Vagina (tissue), 2 donors: ENCODE results near the gene MRPL47. TPM values are rescaled to one million over a fixed set of nuclear protein-coding genes. Genes with fewer than 3 reads are reported as not detected.
A peak's percentile ranks its signal among the peaks of the same experiment; 100 is the strongest.

Experiments
- DNase-seq, 2 donors: peaks; one replicate each; pipeline ENCODE4 v3.0.0-alpha.2; 2017; ENCODE audit errors: extremely low spot score in 2 of 2
- H3K27ac ChIP-seq: fragments of 200-600 bp; sonication (generic); one replicate; pipeline ENCODE4 v1.5.1; 2019
- H3K27me3 ChIP-seq: fragments of 200-600 bp; sonication (generic); one replicate; pipeline ENCODE4 v1.5.1; 2019
- H3K36me3 ChIP-seq, 2 donors: fragments of 200-600 bp; sonication (generic); one replicate each; pipeline ENCODE4 v1.5.1; 2017 to 2019
- H3K4me1 ChIP-seq: fragments of 200-600 bp; sonication (generic); one replicate; pipeline ENCODE4 v1.5.1; 2019
- H3K4me3 ChIP-seq, 2 donors: fragments of 200-600 bp; sonication (generic); 1 replicate in 1 of 2; 2 replicates in 1 of 2; pipeline ENCODE4 v1.5.1; 2016 to 2019
- H3K9me3 ChIP-seq: fragments of 200-600 bp; sonication (generic); one replicate; pipeline ENCODE4 v1.5.1; 2019
- CTCF ChIP-seq, 3 experiments: fragments of 450-650 bp in 2 of 3; fragments of 200-600 bp in 1 of 3; sonication (generic) in 1 of 3; IDR thresholded peaks; one replicate each; pipeline ENCODE4 v1.5.1; 2017 to 2019; ENCODE audit warnings: antibody characterized with exemption in 3 of 3, mild to moderate bottlenecking in 2 of 3, moderate library complexity in 2 of 3
- POLR2A ChIP-seq, 2 donors: fragments of 450-650 bp; IDR thresholded peaks; one replicate each; pipeline ENCODE4 v1.6.1; 2017; ENCODE audit warnings: antibody characterized with exemption in 2 of 2, mild to moderate bottlenecking in 2 of 2, moderate library complexity in 2 of 2
- POLR2AphosphoS5 ChIP-seq, 2 donors: sonication (generic); formaldehyde crosslinking; IDR thresholded peaks; one replicate each; pipeline ENCODE4 v1.9.0; 2017; ENCODE audit warnings: antibody characterized with exemption in 2 of 2, mild to moderate bottlenecking in 2 of 2, low read depth in 1 of 2; ENCODE audit not compliant: insufficient read depth in 1 of 2
- intact Hi-C: fragments of 100-400 bp; cut with DNase I; formaldehyde crosslinking; loops from one replicate; pipeline ENCODE4 v1.15.1; 2023
- total RNA-seq: library from RNA; depleted of rRNA; stranded (reverse); fragments of >200 nt; gene quantifications from one replicate; pipeline ENCODE4 v1.2.3, GENCODE V29; 2016

Gene MRPL47
- 20.9 TPM for total RNA-seq

DNA sequence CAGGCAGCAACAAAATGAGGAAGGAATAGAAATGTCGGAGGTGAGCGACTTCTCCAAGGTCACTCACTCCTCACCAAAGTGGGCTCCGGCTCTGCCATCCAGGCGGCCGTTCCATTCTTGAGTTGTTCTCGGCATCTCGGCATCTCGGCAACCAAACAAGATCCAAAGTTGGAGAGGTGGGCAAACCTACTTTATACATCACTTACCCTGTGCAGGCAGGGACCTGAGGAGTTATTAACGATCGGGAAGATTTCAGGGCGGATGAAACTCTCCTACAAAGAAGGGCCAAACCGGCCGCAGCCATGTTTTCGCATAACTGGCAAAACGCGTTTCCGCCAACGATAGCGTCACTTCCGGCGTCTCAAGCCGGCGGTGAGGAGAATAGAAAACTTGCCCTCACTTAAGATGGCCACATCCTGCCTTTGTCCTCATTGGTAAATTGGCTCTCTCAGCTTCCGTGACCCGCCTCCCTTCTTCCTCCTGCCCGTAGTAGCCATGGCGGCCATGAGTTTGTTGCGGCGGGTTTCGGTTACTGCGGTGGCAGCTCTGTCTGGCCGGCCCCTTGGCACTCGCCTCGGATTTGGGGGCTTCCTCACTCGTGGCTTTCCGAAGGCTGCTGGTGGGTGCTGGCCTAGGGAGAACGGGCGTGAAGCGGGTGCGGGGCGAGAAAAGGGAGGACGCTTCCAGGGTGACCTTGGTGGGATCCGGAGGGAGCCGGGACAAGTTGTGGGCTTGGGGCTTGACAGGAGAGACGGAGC, at the start of gene MRPL47, which contains the start of gene NDUFB5:
Gene MRPL47, minus strand, starts transcription at position 318 of the 758 bp plus-strand sequence. Its CDS starts 14 bp downstream, at position 304.
Gene NDUFB5, plus strand, starts transcription at position 474 of the 758 bp plus-strand sequence. Its CDS starts 22 bp downstream, at position 496.
- intact Hi-C loops: no loop called here
- H3K27ac ChIP-seq: peak within 1 kb of the TSS; percentile 85
- TF ChIP-seq POLR2AphosphoS5 (IDR thresholded peaks at IDR 0.05; ENCODE audit: insufficient read depth in 1 of 2, low read depth in 1 of 2) (peak; percentile 90 to 98), POLR2A (IDR thresholded peaks at IDR 0.05) (peak in 1 of 2 donors; percentile 59), CTCF (IDR thresholded peaks at IDR 0.05) (no peak)
- peak within 1 kb of the TSS; percentile 60 to 86 for H3K4me3 ChIP-seq
- DNase-seq: peak; percentile 96
- peaks cover 0 to 12% of the 10 kb centered on the region in 2 donors for H3K36me3 ChIP-seq
- no peaks in the 10 kb centered on the region for H3K27me3 ChIP-seq
- H3K9me3 ChIP-seq: no peaks in the 10 kb centered on the region
- peaks cover 25% of the 10 kb centered on the region for H3K4me1 ChIP-seq

- H3K27ac ChIP-seq: peak overlapping the region; percentile 90
- no peaks in the 10 kb centered on the region for H3K9me3 ChIP-seq
- no peaks in the 10 kb centered on the region for H3K36me3 ChIP-seq
- H3K27me3 ChIP-seq: no peaks in the 10 kb centered on the region
- H3K4me3 ChIP-seq: peak overlapping the region; percentile 69 to 76
- peak in 1 of 2 donors; percentile 58 for TF ChIP-seq POLR2AphosphoS5 (IDR thresholded peaks at IDR 0.05; ENCODE audit: insufficient read depth in 1 of 2, low read depth in 1 of 2)
- no peak for TF ChIP-seq CTCF (IDR thresholded peaks at IDR 0.05)
- no peak for DNase-seq
- H3K4me1 ChIP-seq: peaks cover 11% of the 10 kb centered on the region
- intact Hi-C loops: loop anchor here (5.0 kb wide), 1 partner anchor 581 kb away; the partner anchor contains the start of gene ZMAT3
Measured at GRCh38 chr3:179653096-179653797, 48.8 kb upstream of the MRPL47 start.

- peaks cover 11% of the 10 kb centered on the region for H3K4me1 ChIP-seq
- intact Hi-C loops: loop anchor here (5.0 kb wide), 1 partner anchor 580 kb away; the partner anchor contains the start of gene ZMAT3
- H3K4me3 ChIP-seq: peak within 1 kb of the TSS; percentile 69 to 76
- no peaks in the 10 kb centered on the region for H3K36me3 ChIP-seq
- no peak for TF ChIP-seq POLR2A (IDR thresholded peaks at IDR 0.05)
- TF ChIP-seq POLR2AphosphoS5 (IDR thresholded peaks at IDR 0.05; ENCODE audit: insufficient read depth in 1 of 2, low read depth in 1 of 2): no peak
- peak in 1 of 3 experiments; percentile 5 for TF ChIP-seq CTCF (IDR thresholded peaks at IDR 0.05)
- peak within 1 kb of the TSS; percentile 90 for H3K27ac ChIP-seq
- no peaks in the 10 kb centered on the region for H3K9me3 ChIP-seq
- no peaks in the 10 kb centered on the region for H3K27me3 ChIP-seq
- DNase-seq: peak in 1 of 2 donors; percentile 74
Measured at GRCh38 chr3:179652447-179653095, 48.1 kb upstream of the MRPL47 start, which contains the start of gene USP13. TSS of gene USP13 (plus strand) at chr3:179653040. CDS start at chr3:179653226, 186 bp downstream.

- Histone ChIP-seq H3K9me3 (no peaks in the 10 kb centered on the region), H3K27ac (peak overlapping the region; percentile 90), H3K27me3 (no peaks in the 10 kb centered on the region), H3K36me3 (no peaks in the 10 kb centered on the region), H3K4me1 (peaks cover 11% of the 10 kb centered on the region), H3K4me3 (peak overlapping the region; percentile 69 to 76)
- intact Hi-C loops: loop anchor here (5.0 kb wide), 1 partner anchor 580 kb away; the partner anchor contains the start of gene ZMAT3
- no peak for DNase-seq
- TF ChIP-seq POLR2AphosphoS5 (IDR thresholded peaks at IDR 0.05; ENCODE audit: insufficient read depth in 1 of 2, low read depth in 1 of 2) (no peak), CTCF (IDR thresholded peaks at IDR 0.05) (no peak), POLR2A (IDR thresholded peaks at IDR 0.05) (no peak)
Measured at GRCh38 chr3:179651687-179652446, 47.4 kb upstream of the MRPL47 start.
